NT2/D1 (cell line): ENCODE data around the gene CD2.

Experiments used
- SUZ12 ChIP-seq: IDR thresholded peaks from 2 replicates; pipeline ENCODE4 v1.6.1; 2011; ENCODE audit not compliant: insufficient read length, insufficient read depth; ENCODE audit errors: extremely low read depth
- YY1 ChIP-seq: IDR thresholded peaks from 2 replicates; pipeline ENCODE4 v1.6.1; 2011; ENCODE audit not compliant: insufficient read length, insufficient read depth
- ZNF274 ChIP-seq: IDR thresholded peaks from 2 replicates; pipeline ENCODE4 v1.6.1; 2011; ENCODE audit warnings: mild to moderate bottlenecking, low read depth, low read length

- TF ChIP-seq YY1: no peak
- TF ChIP-seq SUZ12: no peak
- no peak for TF ChIP-seq ZNF274
These were observed 37.5 kb downstream of the CD2 start for GRCh38 chr1:116791727-116792126.
